Measurements from ENCODE around the gene EIF1AX.

The EIF1AX gene

GRCh38 chrX:20124964-20125363 lies 16.7 kb downstream of the EIF1AX start:
- no peak for DNase-seq

GRCh38 chrX:20118065-20118824 lies 23.4 kb downstream of the EIF1AX start:
- DNase-seq, result no peak

GRCh38 chrX:20116577-20117240 lies 24.9 kb downstream of the EIF1AX start, which contains the start of gene MAP7D2:
MAP7D2 (minus strand) TSS chrX:20116907; CDS start chrX:20116879, 28 bp downstream.
- no peak for DNase-seq

DNA sequence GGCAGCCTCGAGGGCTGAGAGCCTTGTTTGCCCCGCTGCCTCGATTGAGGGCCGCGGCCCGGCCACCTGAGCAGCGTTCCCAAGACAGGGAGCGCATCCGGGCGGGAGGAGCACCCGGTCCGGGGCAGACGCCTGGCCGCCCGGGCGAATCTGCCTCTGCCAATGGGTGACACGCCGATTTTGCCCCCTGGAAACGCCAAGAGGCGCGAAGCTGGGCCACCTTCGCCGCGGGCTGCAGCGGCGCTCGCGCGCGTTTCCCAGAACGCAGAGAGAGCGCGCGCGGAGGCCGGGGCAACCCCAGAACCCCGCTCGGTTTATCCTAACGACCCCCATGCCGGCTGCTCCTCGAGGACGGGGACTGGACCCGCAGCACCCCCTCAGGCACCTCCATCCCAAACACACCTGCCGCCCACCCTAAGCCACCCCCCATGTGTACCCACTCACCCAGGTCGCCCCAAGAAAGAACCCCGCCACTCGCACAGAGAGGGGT lies 25.5 kb downstream of the EIF1AX start:
- DNase-seq, result no peak

DNA sequence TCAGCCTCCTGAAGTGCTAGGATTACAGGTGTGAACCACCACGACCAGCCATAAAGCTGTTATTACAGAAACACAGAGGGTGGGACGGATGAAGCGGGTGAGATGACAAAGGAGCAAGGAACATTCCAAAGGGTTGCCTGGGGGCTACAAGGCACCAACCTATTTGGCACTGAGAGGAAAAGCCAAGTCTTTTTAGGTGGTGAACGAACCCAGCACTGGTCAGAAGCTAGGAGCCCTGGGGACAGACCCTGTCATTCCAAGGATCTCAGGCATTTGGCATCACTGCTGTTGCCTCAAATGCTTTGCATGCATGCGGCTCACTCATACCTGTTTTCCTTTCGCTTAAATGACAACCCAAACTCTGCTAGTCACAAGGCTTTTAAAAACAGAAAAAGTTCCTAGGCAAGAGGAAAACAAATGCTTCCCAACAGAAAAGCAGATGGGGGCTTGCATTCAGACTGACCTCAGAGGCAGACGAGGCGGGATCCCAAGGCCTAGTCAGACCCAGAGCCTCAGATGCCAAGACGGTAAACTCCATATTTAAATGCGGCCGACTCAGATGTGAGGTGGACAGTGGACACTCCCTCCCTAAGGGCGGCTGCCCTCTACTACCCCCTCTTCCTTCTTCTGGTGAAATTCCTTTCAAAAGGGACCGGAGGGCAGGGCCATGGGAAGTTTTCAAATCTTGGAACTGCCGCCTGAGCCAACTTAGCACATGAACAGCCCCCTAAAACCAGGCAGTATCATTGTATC lies 29.4 kb downstream of the EIF1AX start:
- DNase-seq, result no peak

GRCh38 chrX:20111271-20111670 lies 30.4 kb downstream of the EIF1AX start:
- DNase-seq, result no peak

GRCh38 chrX:20101934-20102581 lies 39.6 kb downstream of the EIF1AX start:
- DNase-seq, result no peak

GRCh38 chrX:20091499-20091898 lies 50.1 kb downstream of the EIF1AX start:
- DNase-seq, result no peak

- no peak for DNase-seq
Measured at GRCh38 chrX:20089845-20090244, 51.8 kb downstream of the EIF1AX start.

DNA sequence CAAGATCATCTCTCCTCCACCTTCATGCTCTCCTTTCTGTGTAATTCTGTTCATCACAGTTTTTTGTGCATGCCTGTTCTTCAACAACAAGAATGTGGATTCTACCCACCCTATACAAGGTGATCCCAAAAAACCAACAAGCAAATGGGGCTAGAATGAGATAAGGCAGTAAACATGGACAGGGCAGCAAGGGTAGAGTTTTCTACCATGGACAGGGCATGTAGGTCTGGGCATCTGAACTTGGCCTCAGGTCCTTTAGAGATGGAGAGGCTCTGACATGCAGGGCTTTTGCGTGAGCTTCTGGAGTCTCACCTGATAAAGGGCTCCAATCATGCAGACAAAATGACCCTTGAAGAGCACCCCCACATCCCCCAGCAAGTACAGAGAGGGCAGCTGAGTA lies 61.4 kb downstream of the EIF1AX start:
- no peak for DNase-seq
